Bronchial epithelial cell (primary cell): Measurements from ENCODE around the gene OLFML1. TPM values are rescaled to one million over a fixed set of nuclear protein-coding genes. Genes with fewer than 3 reads are reported as not detected.

Source experiments
- DNase-seq: peaks from one replicate; pipeline ENCODE4 v3.0.0-alpha.2; 2010; ENCODE audit warnings: low read depth
- FAIRE-seq: peaks from 2 replicates; lab custom pipeline; 2011; peaks lifted over from hg19 to GRCh38; lab: Jason Lieb, UNC
- H3K27me3 ChIP-seq: 2 replicates; pipeline ENCODE4 v1.5.1; 2011; ENCODE audit warnings: low read length; ENCODE audit not compliant: control insufficient read depth, insufficient read depth
- H3K36me3 ChIP-seq: 2 replicates; pipeline ENCODE4 v1.5.1; 2011; ENCODE audit warnings: low read length; ENCODE audit not compliant: control insufficient read depth, insufficient read depth
- H3K4me3 ChIP-seq: 2 replicates; pipeline ENCODE4 v1.5.1; 2011; ENCODE audit warnings: mild to moderate bottlenecking, low read depth, low read length, control low read depth
- CTCF ChIP-seq: IDR thresholded peaks from 2 replicates; pipeline ENCODE4 v1.5.1; 2011; ENCODE audit warnings: mild to moderate bottlenecking, moderate library complexity, low read length, control low read depth, inconsistent platforms; ENCODE audit not compliant: insufficient read depth, severe bottlenecking
- total RNA-seq: library from RNA; depleted of rRNA; stranded (reverse); fragments of >200 nt; gene quantifications from 2 replicates; pipeline ENCODE4 v1.2.1, GENCODE V29; 2014

The OLFML1 gene
- total RNA-seq, 1 donor from 2014 or later = not detected

- Histone ChIP-seq H3K4me3 (no peak overlapping the region), H3K27me3 (no peaks in the 10 kb centered on the region), H3K36me3 (no peaks in the 10 kb centered on the region)
- DNase-seq (no peak), FAIRE-seq (no peak)
- TF ChIP-seq CTCF = no peak
These were observed 16.6 kb downstream of the OLFML1 start for GRCh38 chr11:7501894-7502293.

GRCh38 chr11:7506243-7506642, 20.9 kb downstream of the OLFML1 start:
- no peak for FAIRE-seq
- no peak for DNase-seq
- H3K4me3 ChIP-seq = no peak overlapping the region
- TF ChIP-seq CTCF = no peak
- no peaks in the 10 kb centered on the region for H3K36me3 ChIP-seq
- no peaks in the 10 kb centered on the region for H3K27me3 ChIP-seq

- no peak overlapping the region for H3K4me3 ChIP-seq
- H3K27me3 ChIP-seq = no peaks in the 10 kb centered on the region
- no peak for TF ChIP-seq CTCF
- FAIRE-seq (no peak), DNase-seq (no peak)
- H3K36me3 ChIP-seq = no peaks in the 10 kb centered on the region
These were observed 22.8 kb downstream of the OLFML1 start for GRCh38 chr11:7508087-7508486.

GRCh38 chr11:7509966-7510365, 24.7 kb downstream of the OLFML1 start:
- FAIRE-seq = peak; percentile 7

GRCh38 chr11:7511401-7511800, 26.1 kb downstream of the OLFML1 start:
- no peaks in the 10 kb centered on the region for H3K36me3 ChIP-seq
- H3K4me3 ChIP-seq = no peak overlapping the region
- DNase-seq = no peak
- no peaks in the 10 kb centered on the region for H3K27me3 ChIP-seq
- no peak for TF ChIP-seq CTCF
- FAIRE-seq = peak; percentile 64

More at GRCh38 chr11:7509966-7510365, 24.7 kb downstream of the OLFML1 start:
- H3K4me3 ChIP-seq = no peak overlapping the region
- H3K36me3 ChIP-seq = no peaks in the 10 kb centered on the region
- TF ChIP-seq CTCF = no peak
- DNase-seq = no peak
- H3K27me3 ChIP-seq = no peaks in the 10 kb centered on the region

GRCh38 chr11:7512525-7513233, 27.4 kb downstream of the OLFML1 start:
- TF ChIP-seq CTCF = peak; percentile 6
- Histone ChIP-seq H3K36me3 (no peaks in the 10 kb centered on the region), H3K4me3 (peak overlapping the region; percentile 73), H3K27me3 (no peaks in the 10 kb centered on the region)
- FAIRE-seq (no peak), DNase-seq (no peak)
